ENCODE measurements around the gene ERGIC2.
"Not testable (repeated sequence)": the region's sequence is repeated elsewhere in the genome, so short reads cannot be mapped to it uniquely, and the experiment has no call there.

The ERGIC2 gene

GRCh38 chr12:29380536-29381523 is at the start of gene ERGIC2:
Gene ERGIC2, minus strand, starts transcription at chr12:29381172. Its CDS starts 9,539 bp downstream, at chr12:29371633.
- FAIRE-seq = peak; percentile 95

GRCh38 chr12:29430716-29431044 is 49.7 kb upstream of the ERGIC2 start:
- no peak for FAIRE-seq

GRCh38 chr12:29429999-29430715 is 49.2 kb upstream of the ERGIC2 start:
- FAIRE-seq = no peak

GRCh38 chr12:29428633-29429032 is 47.7 kb upstream of the ERGIC2 start:
- no peak for FAIRE-seq

- no peak for FAIRE-seq
Observed at GRCh38 chr12:29427964-29428363, 47.0 kb upstream of the ERGIC2 start.

GRCh38 chr12:29426498-29426897 is 45.5 kb upstream of the ERGIC2 start:
- no peak for FAIRE-seq

GRCh38 chr12:29425722-29426121 is 44.8 kb upstream of the ERGIC2 start:
- FAIRE-seq = no peak

- no peak for FAIRE-seq
Observed at GRCh38 chr12:29416748-29417147, 35.8 kb upstream of the ERGIC2 start.

- no peak for FAIRE-seq
Observed at GRCh38 chr12:29415111-29415510, 34.1 kb upstream of the ERGIC2 start.

GRCh38 chr12:29414368-29414767 is 33.4 kb upstream of the ERGIC2 start:
- no peak for FAIRE-seq

GRCh38 chr12:29405561-29405960 is 24.6 kb upstream of the ERGIC2 start:
- no peak for FAIRE-seq

- FAIRE-seq = no peak
Observed at GRCh38 chr12:29403991-29404390, 23.0 kb upstream of the ERGIC2 start.

- no peak for FAIRE-seq
Observed at GRCh38 chr12:29402437-29402836, 21.5 kb upstream of the ERGIC2 start.

- FAIRE-seq = no peak
Observed at GRCh38 chr12:29398495-29398894, 17.5 kb upstream of the ERGIC2 start.

GRCh38 chr12:29396774-29397173 is 15.8 kb upstream of the ERGIC2 start:
- no peak for FAIRE-seq

- no peak for FAIRE-seq
Observed at GRCh38 chr12:29395356-29395755, 14.4 kb upstream of the ERGIC2 start.

GRCh38 chr12:29390419-29390818 is 9.4 kb upstream of the ERGIC2 start:
- FAIRE-seq = not testable (repeated sequence)

- no peak for FAIRE-seq
Observed at GRCh38 chr12:29389295-29389919, 8.4 kb upstream of the ERGIC2 start.

GRCh38 chr12:29386084-29386680 is 5.2 kb upstream of the ERGIC2 start:
- not testable (repeated sequence) for FAIRE-seq

- FAIRE-seq = not testable (repeated sequence)
Observed at GRCh38 chr12:29385194-29385593, 4.2 kb upstream of the ERGIC2 start.

- no peak for FAIRE-seq
Observed at GRCh38 chr12:29382251-29382650, 1.3 kb upstream of the ERGIC2 start.

GRCh38 chr12:29376118-29376517 is 4.9 kb downstream of the ERGIC2 start:
- FAIRE-seq = no peak

GRCh38 chr12:29374913-29375312 is 6.1 kb downstream of the ERGIC2 start:
- FAIRE-seq = no peak
